ENCODE results near the gene ASPSCR1.

GRCh38 chr17:81967533-81968395, 9.7 kb upstream of the ASPSCR1 start:
- TF ChIP-seq, protein P1, sequence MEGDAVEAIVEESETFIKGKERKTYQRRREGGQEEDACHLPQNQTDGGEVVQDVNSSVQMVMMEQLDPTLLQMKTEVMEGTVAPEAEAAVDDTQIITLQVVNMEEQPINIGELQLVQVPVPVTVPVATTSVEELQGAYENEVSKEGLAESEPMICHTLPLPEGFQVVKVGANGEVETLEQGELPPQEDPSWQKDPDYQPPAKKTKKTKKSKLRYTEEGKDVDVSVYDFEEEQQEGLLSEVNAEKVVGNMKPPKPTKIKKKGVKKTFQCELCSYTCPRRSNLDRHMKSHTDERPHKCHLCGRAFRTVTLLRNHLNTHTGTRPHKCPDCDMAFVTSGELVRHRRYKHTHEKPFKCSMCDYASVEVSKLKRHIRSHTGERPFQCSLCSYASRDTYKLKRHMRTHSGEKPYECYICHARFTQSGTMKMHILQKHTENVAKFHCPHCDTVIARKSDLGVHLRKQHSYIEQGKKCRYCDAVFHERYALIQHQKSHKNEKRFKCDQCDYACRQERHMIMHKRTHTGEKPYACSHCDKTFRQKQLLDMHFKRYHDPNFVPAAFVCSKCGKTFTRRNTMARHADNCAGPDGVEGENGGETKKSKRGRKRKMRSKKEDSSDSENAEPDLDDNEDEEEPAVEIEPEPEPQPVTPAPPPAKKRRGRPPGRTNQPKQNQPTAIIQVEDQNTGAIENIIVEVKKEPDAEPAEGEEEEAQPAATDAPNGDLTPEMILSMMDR (IDR thresholded peaks at IDR 0.05 in 8 of 11, conservative IDR thresholded peaks at IDR 0.05 in 3 of 11) = no peak
- peak; percentile 42 to 75 (median 71) for TF ChIP-seq POLR2AphosphoS5 (IDR thresholded peaks at IDR 0.05)

All from spleen (tissue), 7 donors.